GM12891 (cell line): Measurements from ENCODE around the gene GDPD5.

Experiments used
- POLR2A ChIP-seq: IDR thresholded peaks from 2 replicates; pipeline ENCODE4 v1.6.1; 2011; ENCODE audit warnings: low read depth, low read length, control low read depth
- POLR2AphosphoS5 ChIP-seq: IDR thresholded peaks from 2 replicates; pipeline ENCODE4 v1.6.1; 2011; ENCODE audit warnings: low read depth, low read length, control low read depth
- TAF1 ChIP-seq: IDR thresholded peaks from 2 replicates; pipeline ENCODE4 v1.6.1; 2011; ENCODE audit warnings: low read depth, low read length, control low read depth

DNA sequence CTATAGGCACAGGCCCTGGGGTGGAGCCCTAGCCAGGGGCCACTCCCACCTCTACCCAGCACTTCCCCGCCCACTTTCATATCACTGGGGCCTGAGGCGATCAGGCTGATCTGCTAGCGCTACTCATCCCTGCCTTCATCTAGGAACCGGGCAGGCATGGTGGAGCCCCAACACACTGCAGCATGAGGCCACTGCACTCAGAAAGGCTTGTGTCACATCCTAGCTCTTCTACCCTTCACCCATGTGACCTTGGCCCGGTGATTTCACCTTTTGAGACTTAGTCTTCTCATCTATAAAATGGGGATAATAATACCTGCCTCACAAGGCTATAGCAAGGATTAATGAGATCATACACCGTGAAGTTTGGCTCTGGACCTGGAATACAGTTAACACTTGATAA, 18.1 kb upstream of the GDPD5 start:
- TF ChIP-seq POLR2AphosphoS5 (no peak), TAF1 (no peak), POLR2A (no peak)
